ENCODE results near the gene CCDC116. TPM values are rescaled to one million over a fixed set of nuclear protein-coding genes. Genes with fewer than 3 reads are reported as not detected.
A peak's percentile ranks its signal among the peaks of the same experiment; 100 is the strongest.
"Not testable (repeated sequence)": the region's sequence is repeated elsewhere in the genome, so short reads cannot be mapped to it uniquely, and the experiment has no call there.

The CCDC116 gene
- total and polyA plus RNA-seq, 9 donors: 0.09 to 0.53 (median 0.31) TPM

GRCh38 chr22:21641789-21642583 lies 9.4 kb downstream of the CCDC116 start, which contains the start of gene SDF2L1:
Gene SDF2L1 (plus strand): TSS chr22:21642302. CDS start chr22:21642337, 35 bp downstream.
- H3K36me3 ChIP-seq (ENCODE audit: control insufficient read depth, insufficient read depth, low read length): peaks cover 4% of the 10 kb centered on the region
- peak within 1 kb of the TSS; percentile 69 for H3K27ac ChIP-seq (ENCODE audit: low read length)
- no peaks in the 10 kb centered on the region for H3K9me3 ChIP-seq (replicated peaks; ENCODE audit: control insufficient read depth, low read depth, low read length)
- H3K27me3 ChIP-seq (ENCODE audit: control insufficient read depth, insufficient read depth, low read length): no peaks in the 10 kb centered on the region
- peak within 1 kb of the TSS; percentile 68 for H3K4me3 ChIP-seq (ENCODE audit: low read length)
- peak; percentile 99 for DNase-seq
- peaks cover 23% of the 10 kb centered on the region for H3K4me1 ChIP-seq (ENCODE audit: control insufficient read depth, insufficient read depth, low read length)
- WGBS (ENCODE audit: insufficient coverage): under 1% methylated on average over 71 of the region's 76 CpGs

GRCh38 chr22:21642584-21643448 lies 10.3 kb downstream of the CCDC116 start:
- H3K4me3 ChIP-seq (ENCODE audit: low read length): peak overlapping the region; percentile 68
- peaks cover 23% of the 10 kb centered on the region for H3K4me1 ChIP-seq (ENCODE audit: control insufficient read depth, insufficient read depth, low read length)
- peak; percentile 58 for DNase-seq
- no peaks in the 10 kb centered on the region for H3K9me3 ChIP-seq (replicated peaks; ENCODE audit: control insufficient read depth, low read depth, low read length)
- 1% methylated on average over 54 of the region's 56 CpGs for WGBS (ENCODE audit: insufficient coverage)
- no peak overlapping the region for H3K27ac ChIP-seq (ENCODE audit: low read length)
- peaks cover 4% of the 10 kb centered on the region for H3K36me3 ChIP-seq (ENCODE audit: control insufficient read depth, insufficient read depth, low read length)
- no peaks in the 10 kb centered on the region for H3K27me3 ChIP-seq (ENCODE audit: control insufficient read depth, insufficient read depth, low read length)

GRCh38 chr22:21643533-21644357 lies 11.2 kb downstream of the CCDC116 start:
- Histone ChIP-seq H3K4me1 (ENCODE audit: control insufficient read depth, insufficient read depth, low read length) (peaks cover 23% of the 10 kb centered on the region), H3K4me3 (ENCODE audit: low read length) (no peak overlapping the region), H3K9me3 (replicated peaks; ENCODE audit: control insufficient read depth, low read depth, low read length) (no peaks in the 10 kb centered on the region), H3K36me3 (ENCODE audit: control insufficient read depth, insufficient read depth, low read length) (peaks cover 4% of the 10 kb centered on the region), H3K27ac (ENCODE audit: low read length) (no peak overlapping the region), H3K27me3 (ENCODE audit: control insufficient read depth, insufficient read depth, low read length) (no peaks in the 10 kb centered on the region)
- DNase-seq: no peak
- 90% methylated on average over 19 of the region's 22 CpGs for WGBS (ENCODE audit: insufficient coverage)

GRCh38 chr22:21645513-21645912 lies 13.0 kb downstream of the CCDC116 start:
- H3K9me3 ChIP-seq (replicated peaks; ENCODE audit: control insufficient read depth, low read depth, low read length); DNase-seq; H3K27me3 ChIP-seq (ENCODE audit: control insufficient read depth, insufficient read depth, low read length); H3K4me3 ChIP-seq (ENCODE audit: low read length); H3K36me3 ChIP-seq (ENCODE audit: control insufficient read depth, insufficient read depth, low read length); H3K27ac ChIP-seq (ENCODE audit: low read length): not testable (repeated sequence)
- WGBS (ENCODE audit: insufficient coverage): 90% methylated on average over 2 of the region's 6 CpGs
- H3K4me1 ChIP-seq (ENCODE audit: control insufficient read depth, insufficient read depth, low read length): peaks cover 24% of the 10 kb centered on the region

- Histone ChIP-seq H3K4me1 (ENCODE audit: control insufficient read depth, insufficient read depth, low read length) (peaks cover 27% of the 10 kb centered on the region), H3K27ac (ENCODE audit: low read length) (no peak overlapping the region), H3K36me3 (ENCODE audit: control insufficient read depth, insufficient read depth, low read length) (peaks cover 4% of the 10 kb centered on the region), H3K27me3 (ENCODE audit: control insufficient read depth, insufficient read depth, low read length) (no peaks in the 10 kb centered on the region), H3K4me3 (ENCODE audit: low read length) (no peak overlapping the region), H3K9me3 (replicated peaks; ENCODE audit: control insufficient read depth, low read depth, low read length) (no peaks in the 10 kb centered on the region)
- peak; percentile 90 for DNase-seq
- 48% methylated on average over 9 of the region's 14 CpGs for WGBS (ENCODE audit: insufficient coverage)
These were observed 14.3 kb downstream of the CCDC116 start for GRCh38 chr22:21646608-21647590.

GRCh38 chr22:21650280-21650679 lies 17.7 kb downstream of the CCDC116 start:
- peaks cover 13% of the 10 kb centered on the region for H3K36me3 ChIP-seq (ENCODE audit: control insufficient read depth, insufficient read depth, low read length)
- H3K27me3 ChIP-seq (ENCODE audit: control insufficient read depth, insufficient read depth, low read length): no peaks in the 10 kb centered on the region
- DNase-seq: no peak
- no peaks in the 10 kb centered on the region for H3K9me3 ChIP-seq (replicated peaks; ENCODE audit: control insufficient read depth, low read depth, low read length)
- 87% methylated on average over 3 of the region's 7 CpGs for WGBS (ENCODE audit: insufficient coverage)
- peaks cover 27% of the 10 kb centered on the region for H3K4me1 ChIP-seq (ENCODE audit: control insufficient read depth, insufficient read depth, low read length)
- no peak overlapping the region for H3K4me3 ChIP-seq (ENCODE audit: low read length)
- H3K27ac ChIP-seq (ENCODE audit: low read length): no peak overlapping the region

GRCh38 chr22:21650823-21651520 lies 18.4 kb downstream of the CCDC116 start:
- H3K4me3 ChIP-seq (ENCODE audit: low read length): peak overlapping the region; percentile 69
- H3K27ac ChIP-seq (ENCODE audit: low read length): no peak overlapping the region
- WGBS (ENCODE audit: insufficient coverage): 11% methylated on average over 5 of the region's 6 CpGs
- DNase-seq: no peak
- no peaks in the 10 kb centered on the region for H3K9me3 ChIP-seq (replicated peaks; ENCODE audit: control insufficient read depth, low read depth, low read length)
- H3K27me3 ChIP-seq (ENCODE audit: control insufficient read depth, insufficient read depth, low read length): no peaks in the 10 kb centered on the region
- peaks cover 27% of the 10 kb centered on the region for H3K4me1 ChIP-seq (ENCODE audit: control insufficient read depth, insufficient read depth, low read length)
- peaks cover 13% of the 10 kb centered on the region for H3K36me3 ChIP-seq (ENCODE audit: control insufficient read depth, insufficient read depth, low read length)

GRCh38 chr22:21651521-21652009 lies 19.0 kb downstream of the CCDC116 start:
- DNase-seq: no peak
- H3K27ac ChIP-seq (ENCODE audit: low read length): peak overlapping the region; percentile 62
- 0% methylated on average over 20 of the region's 29 CpGs for WGBS (ENCODE audit: insufficient coverage)

More at GRCh38 chr22:21651521-21652009, 19.0 kb downstream of the CCDC116 start:
- Histone ChIP-seq H3K36me3 (ENCODE audit: control insufficient read depth, insufficient read depth, low read length) (peaks cover 13% of the 10 kb centered on the region), H3K4me3 (ENCODE audit: low read length) (peak overlapping the region; percentile 69), H3K27me3 (ENCODE audit: control insufficient read depth, insufficient read depth, low read length) (no peaks in the 10 kb centered on the region), H3K9me3 (replicated peaks; ENCODE audit: control insufficient read depth, low read depth, low read length) (no peaks in the 10 kb centered on the region), H3K4me1 (ENCODE audit: control insufficient read depth, insufficient read depth, low read length) (peaks cover 25% of the 10 kb centered on the region)
